Measurements from ENCODE around the gene TBC1D28.
"Not testable (repeated sequence)": the region's sequence is repeated elsewhere in the genome, so short reads cannot be mapped to it uniquely, and the experiment has no call there.

The TBC1D28 gene

DNA sequence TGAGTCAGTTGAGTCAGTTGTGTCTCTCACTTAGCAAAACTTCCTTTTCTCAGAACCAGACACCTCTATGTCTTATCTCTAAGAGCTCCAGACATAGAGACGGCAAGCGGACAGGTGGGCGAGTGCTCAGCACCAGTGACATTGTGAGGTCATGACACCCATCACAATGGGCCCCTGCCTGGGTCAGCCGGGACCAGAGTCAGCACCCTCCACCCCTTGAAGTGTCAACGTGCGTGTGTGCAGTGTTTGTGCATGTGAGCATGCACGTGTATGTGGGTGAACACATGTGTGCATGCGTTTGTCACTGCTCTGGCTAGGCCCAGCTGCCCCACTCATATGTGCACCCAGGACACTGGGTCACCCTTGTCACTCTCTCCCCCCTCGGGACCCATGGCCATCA is at the start of gene TBC1D28:
TBC1D28 (minus strand) TSS at position 101 of the 400 bp plus-strand sequence. CDS start 3,039 bp downstream, outside the sequence.
- H3K27ac Mint-ChIP-seq; H3K4me1 Mint-ChIP-seq (ENCODE audit: low read depth); H3K4me3 Mint-ChIP-seq; H3K27me3 Mint-ChIP-seq; H3K9me3 Mint-ChIP-seq; H3K36me3 Mint-ChIP-seq (ENCODE audit: low read depth): not testable (repeated sequence)

- not testable (repeated sequence) for H3K27me3 Mint-ChIP-seq; H3K4me1 Mint-ChIP-seq (ENCODE audit: low read depth); H3K27ac Mint-ChIP-seq; H3K9me3 Mint-ChIP-seq
- Mint-ChIP-seq H3K36me3 (ENCODE audit: low read depth) (peaks cover 18% of the 10 kb centered on the region), H3K4me3 (peak overlapping the region; percentile 68)
Measured at GRCh38 chr17:18682668-18683067, 38.5 kb upstream of the TBC1D28 start.

GRCh38 chr17:18681767-18682571 is 37.8 kb upstream of the TBC1D28 start, which contains the start of gene FOXO3B:
TSS of gene FOXO3B (minus strand) at chr17:18682314. CDS start at chr17:18681651, 663 bp downstream.
- Mint-ChIP-seq H3K4me3 (peak within 1 kb of the TSS; percentile 68), H3K36me3 (ENCODE audit: low read depth) (peaks cover 22% of the 10 kb centered on the region)
- H3K4me1 Mint-ChIP-seq (ENCODE audit: low read depth); H3K9me3 Mint-ChIP-seq; H3K27me3 Mint-ChIP-seq; H3K27ac Mint-ChIP-seq: not testable (repeated sequence)

- H3K4me1 Mint-ChIP-seq (ENCODE audit: low read depth); H3K4me3 Mint-ChIP-seq; H3K27ac Mint-ChIP-seq; H3K27me3 Mint-ChIP-seq: not testable (repeated sequence)
- peaks cover 52% of the 10 kb centered on the region for H3K36me3 Mint-ChIP-seq (ENCODE audit: low read depth)
- H3K9me3 Mint-ChIP-seq = peaks cover 11% of the 10 kb centered on the region
Measured at GRCh38 chr17:18677381-18677780, 33.2 kb upstream of the TBC1D28 start.

- not testable (repeated sequence) for H3K27ac Mint-ChIP-seq; H3K27me3 Mint-ChIP-seq; H3K4me1 Mint-ChIP-seq (ENCODE audit: low read depth); H3K4me3 Mint-ChIP-seq
- Mint-ChIP-seq H3K9me3 (peaks cover 11% of the 10 kb centered on the region), H3K36me3 (ENCODE audit: low read depth) (peaks cover 55% of the 10 kb centered on the region)
Measured at GRCh38 chr17:18676928-18677327, 32.7 kb upstream of the TBC1D28 start.

- H3K27me3 Mint-ChIP-seq; H3K4me1 Mint-ChIP-seq (ENCODE audit: low read depth); H3K27ac Mint-ChIP-seq; H3K4me3 Mint-ChIP-seq: not testable (repeated sequence)
- peaks cover 18% of the 10 kb centered on the region for H3K9me3 Mint-ChIP-seq
- peaks cover 67% of the 10 kb centered on the region for H3K36me3 Mint-ChIP-seq (ENCODE audit: low read depth)
Measured at GRCh38 chr17:18672395-18673227, 28.4 kb upstream of the TBC1D28 start.

DNA sequence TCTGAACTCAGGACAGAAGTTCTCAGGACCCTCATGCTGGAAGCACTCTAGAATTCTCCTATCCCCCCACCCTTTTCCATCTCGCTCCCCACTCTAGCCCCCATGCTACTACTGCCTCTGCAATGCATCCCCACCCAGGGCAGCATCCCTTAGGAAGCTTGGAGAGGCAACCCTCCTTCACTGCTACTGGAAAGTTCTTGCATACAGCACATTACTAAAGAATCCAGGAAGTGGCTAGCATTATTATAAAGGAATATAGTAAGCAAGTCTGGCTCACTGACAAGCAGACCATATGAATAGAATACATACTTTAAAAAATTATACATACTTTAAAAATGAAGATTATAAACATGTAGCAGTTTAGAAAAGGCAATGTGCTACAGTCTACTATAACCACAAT is 24.4 kb upstream of the TBC1D28 start:
- not testable (repeated sequence) for H3K27ac Mint-ChIP-seq; H3K4me1 Mint-ChIP-seq (ENCODE audit: low read depth); H3K27me3 Mint-ChIP-seq; H3K4me3 Mint-ChIP-seq
- peaks cover 16% of the 10 kb centered on the region for H3K9me3 Mint-ChIP-seq
- peaks cover 51% of the 10 kb centered on the region for H3K36me3 Mint-ChIP-seq (ENCODE audit: low read depth)

DNA sequence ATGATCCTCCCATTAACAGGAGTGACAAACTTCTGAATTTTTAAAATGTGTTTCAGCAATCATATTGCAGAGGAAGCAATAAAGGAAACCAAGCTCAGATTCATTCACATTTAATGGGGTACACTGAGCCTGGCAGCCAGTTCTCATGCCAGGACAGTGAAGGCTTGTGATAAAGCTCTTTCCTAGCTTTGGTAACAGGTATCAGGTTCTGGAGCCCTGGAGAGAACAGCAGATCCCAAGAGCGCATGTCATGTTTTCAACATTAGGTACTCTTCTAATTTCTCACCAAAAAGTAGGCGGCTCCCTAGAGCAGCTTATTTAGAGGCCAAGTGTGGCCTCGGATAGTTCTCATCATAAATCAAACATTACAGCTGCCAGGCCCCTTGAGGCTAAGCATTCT is 23.3 kb upstream of the TBC1D28 start:
- H3K27me3 Mint-ChIP-seq; H3K4me1 Mint-ChIP-seq (ENCODE audit: low read depth); H3K27ac Mint-ChIP-seq; H3K4me3 Mint-ChIP-seq: not testable (repeated sequence)
- Mint-ChIP-seq H3K36me3 (ENCODE audit: low read depth) (peaks cover 51% of the 10 kb centered on the region), H3K9me3 (peaks cover 23% of the 10 kb centered on the region)

DNA sequence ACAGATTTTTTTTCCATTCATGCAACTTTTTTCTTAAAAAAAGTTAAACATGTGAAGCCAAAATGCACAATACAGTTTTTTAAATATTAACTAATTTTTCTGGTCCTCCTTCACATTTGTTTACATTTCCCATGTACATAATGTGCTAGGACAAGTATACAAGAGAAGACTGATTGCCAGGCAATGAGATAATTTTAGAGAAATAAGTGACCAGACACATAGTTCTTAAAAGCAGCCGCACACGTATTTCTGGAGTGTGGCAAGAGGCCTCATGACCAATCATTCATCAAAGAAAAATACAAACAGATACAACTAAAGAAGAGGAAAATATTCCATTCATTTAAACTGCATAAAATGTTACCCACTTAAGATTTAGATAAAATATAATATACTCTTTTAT is 22.1 kb upstream of the TBC1D28 start:
- not testable (repeated sequence) for H3K4me1 Mint-ChIP-seq (ENCODE audit: low read depth); H3K27ac Mint-ChIP-seq; H3K27me3 Mint-ChIP-seq; H3K4me3 Mint-ChIP-seq
- Mint-ChIP-seq H3K36me3 (ENCODE audit: low read depth) (peaks cover 45% of the 10 kb centered on the region), H3K9me3 (peaks cover 26% of the 10 kb centered on the region)

DNA sequence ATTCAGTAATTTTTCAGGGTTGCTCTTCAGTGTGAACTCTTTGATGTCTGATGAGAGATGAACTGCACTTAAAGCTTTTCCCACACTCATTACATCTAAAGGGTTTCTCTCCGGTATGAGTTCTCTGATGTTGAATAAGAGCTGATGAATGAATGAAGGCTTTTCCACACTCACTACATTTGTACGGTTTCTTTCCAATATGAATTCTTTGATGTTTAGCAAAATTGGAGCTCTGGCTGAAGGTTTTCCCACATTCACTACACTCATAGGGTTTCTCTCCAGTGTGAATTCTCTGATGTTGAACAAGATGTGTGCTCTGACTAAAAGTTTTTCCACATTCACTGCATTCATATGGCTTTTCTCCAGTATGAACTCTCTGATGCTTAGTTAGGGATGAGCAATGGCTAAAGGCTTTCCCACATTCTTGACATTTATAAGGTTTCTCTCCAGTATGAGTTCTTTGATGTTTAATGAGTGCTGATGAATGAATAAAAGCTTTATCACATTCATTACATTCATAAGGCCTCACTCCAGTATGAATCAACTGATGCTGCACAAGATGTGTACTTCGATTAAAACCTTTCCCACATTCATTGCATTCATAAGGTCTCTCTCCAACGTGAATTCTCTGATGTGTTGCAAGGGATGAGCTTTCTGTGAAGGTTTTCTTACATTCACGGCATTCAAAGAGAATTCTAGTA is 17.9 kb upstream of the TBC1D28 start:
- H3K4me1 Mint-ChIP-seq (ENCODE audit: low read depth); H3K27me3 Mint-ChIP-seq; H3K4me3 Mint-ChIP-seq; H3K27ac Mint-ChIP-seq: not testable (repeated sequence)
- H3K9me3 Mint-ChIP-seq = peaks cover 20% of the 10 kb centered on the region
- peaks cover 18% of the 10 kb centered on the region for H3K36me3 Mint-ChIP-seq (ENCODE audit: low read depth)

- H3K4me3 Mint-ChIP-seq; H3K36me3 Mint-ChIP-seq (ENCODE audit: low read depth); H3K4me1 Mint-ChIP-seq (ENCODE audit: low read depth); H3K27ac Mint-ChIP-seq; H3K9me3 Mint-ChIP-seq: not testable (repeated sequence)
- peaks cover 16% of the 10 kb centered on the region for H3K27me3 Mint-ChIP-seq
Measured at GRCh38 chr17:18650094-18650493, 5.9 kb upstream of the TBC1D28 start.

- not testable (repeated sequence) for H3K4me1 Mint-ChIP-seq (ENCODE audit: low read depth); H3K4me3 Mint-ChIP-seq; H3K27ac Mint-ChIP-seq; H3K27me3 Mint-ChIP-seq; H3K36me3 Mint-ChIP-seq (ENCODE audit: low read depth); H3K9me3 Mint-ChIP-seq
Measured at GRCh38 chr17:18643124-18643523, 1.1 kb downstream of the TBC1D28 start.

- H3K4me1 Mint-ChIP-seq (ENCODE audit: low read depth); H3K27ac Mint-ChIP-seq; H3K4me3 Mint-ChIP-seq; H3K9me3 Mint-ChIP-seq; H3K36me3 Mint-ChIP-seq (ENCODE audit: low read depth): not testable (repeated sequence)
- peaks cover 19% of the 10 kb centered on the region for H3K27me3 Mint-ChIP-seq
Measured at GRCh38 chr17:18638357-18638756, 5.8 kb downstream of the TBC1D28 start.

- H3K4me1 Mint-ChIP-seq (ENCODE audit: low read depth); H3K9me3 Mint-ChIP-seq; H3K4me3 Mint-ChIP-seq; H3K36me3 Mint-ChIP-seq (ENCODE audit: low read depth); H3K27ac Mint-ChIP-seq: not testable (repeated sequence)
- H3K27me3 Mint-ChIP-seq = peaks cover 19% of the 10 kb centered on the region
Measured at GRCh38 chr17:18636237-18636636, 8.0 kb downstream of the TBC1D28 start.

GRCh38 chr17:18635773-18636172 is 8.4 kb downstream of the TBC1D28 start:
- H3K36me3 Mint-ChIP-seq (ENCODE audit: low read depth); H3K9me3 Mint-ChIP-seq: not testable (repeated sequence)
- peaks cover 19% of the 10 kb centered on the region for H3K27me3 Mint-ChIP-seq

More at GRCh38 chr17:18635773-18636172, 8.4 kb downstream of the TBC1D28 start:
- not testable (repeated sequence) for H3K4me3 Mint-ChIP-seq; H3K27ac Mint-ChIP-seq; H3K4me1 Mint-ChIP-seq (ENCODE audit: low read depth)
